Right lobe of liver (tissue), 6 donors: ENCODE measurements around the gene PPTC7. TPM values are rescaled to one million over a fixed set of nuclear protein-coding genes. Genes with fewer than 3 reads are reported as not detected.

Experiments
- ATAC-seq, 4 donors: fragments of 200-7000 bp; cut with Tn5 transposase; one replicate each; pipeline ENCODE4 v1.9.1; 2020; ENCODE audit warnings: mild to moderate bottlenecking in 4 of 4, moderate library complexity in 4 of 4
- DNase-seq, 3 donors: peaks; one replicate each; pipeline ENCODE4 v3.0.0-alpha.2; 2020
- H3K27ac ChIP-seq, 3 donors: fragments of 200-600 bp; one replicate each; pipeline ENCODE4 v1.8.0; 2022
- H3K27me3 ChIP-seq, 2 donors: fragments of 200-600 bp; one replicate each; pipeline ENCODE4 v1.8.0; 2022
- H3K36me3 ChIP-seq, 4 donors: fragments of 200-600 bp; sonication (generic) in 1 of 4; one replicate each; pipeline versions ENCODE4 v1.5.1 to v1.8.0; 2017 to 2022; ENCODE audit warnings: control low read depth in 1 of 4
- H3K4me1 ChIP-seq, 4 donors: fragments of 200-600 bp; sonication (generic) in 1 of 4; one replicate each; pipeline versions ENCODE4 v1.5.1 to v1.8.0; 2017 to 2022; ENCODE audit warnings: control low read depth in 1 of 4
- H3K4me3 ChIP-seq, 3 donors: fragments of 200-600 bp; one replicate each; pipeline ENCODE4 v1.8.0; 2022
- H3K9me3 ChIP-seq, 4 donors: fragments of 200-600 bp; sonication (generic) in 1 of 4; one replicate each; pipeline versions ENCODE4 v1.5.1 to v1.8.0; 2017 to 2022; ENCODE audit warnings: control low read depth in 1 of 4
- CTCF ChIP-seq, 4 donors: fragments of 200-600 bp in 3 of 4; fragments of 450-650 bp in 1 of 4; IDR thresholded peaks; one replicate each; pipeline versions ENCODE4 v1.5.1 to v1.8.0; 2016 to 2022; ENCODE audit warnings: antibody characterized with exemption in 4 of 4, mild to moderate bottlenecking in 2 of 4
- POLR2A ChIP-seq: fragments of 450-650 bp; IDR thresholded peaks from one replicate; pipeline ENCODE4 v1.6.1; 2017; ENCODE audit warnings: antibody characterized with exemption, mild to moderate bottlenecking
- WGBS: methylation state at CpG from one replicate; pipeline ENCODE4 v1.1.6; 2018; ENCODE audit warnings: low coverage, low lambda C conversion rate; ENCODE audit not compliant: insufficient coverage; ENCODE audit errors: missing lambda C conversion rate; 5-methylcytosine and 5-hydroxymethylcytosine counted together
- intact Hi-C, 2 donors: fragments of 100-400 bp; cut with DNase I; formaldehyde crosslinking; loops; one replicate each; pipeline versions ENCODE4 v1.11.2 to v1.14.1; 2022
- total RNA-seq, 6 experiments: library from RNA; depleted of rRNA in 2 of 6; stranded (reverse); fragments of >200 nt in 2 of 6; fragmentation: NEBNext Ultra II Directional in 3 of 6; extraction: Animal tissue kit (Norgen Biotek cat#: 25700) in 3 of 6; gene quantifications; one replicate each; pipeline versions ENCODE4 v1.1.0 to v1.2.4, GENCODE V29; 2016 to 2023
- donor health status: DM: no; HTN: yes; CAD: no.
- donor health status: DM: no; HTN: no; CAD: no.
- donor health status: DM: no; HTN: no; CAD: no.
- donor health status: DM: no; HTN: yes; CAD: no.
- donor health status: DM: no; HTN: yes; CAD: no.

The PPTC7 gene
- total RNA-seq, 6 experiments from 2014 or later = 6.3 to 15.0 (median 11.5) TPM

DNA sequence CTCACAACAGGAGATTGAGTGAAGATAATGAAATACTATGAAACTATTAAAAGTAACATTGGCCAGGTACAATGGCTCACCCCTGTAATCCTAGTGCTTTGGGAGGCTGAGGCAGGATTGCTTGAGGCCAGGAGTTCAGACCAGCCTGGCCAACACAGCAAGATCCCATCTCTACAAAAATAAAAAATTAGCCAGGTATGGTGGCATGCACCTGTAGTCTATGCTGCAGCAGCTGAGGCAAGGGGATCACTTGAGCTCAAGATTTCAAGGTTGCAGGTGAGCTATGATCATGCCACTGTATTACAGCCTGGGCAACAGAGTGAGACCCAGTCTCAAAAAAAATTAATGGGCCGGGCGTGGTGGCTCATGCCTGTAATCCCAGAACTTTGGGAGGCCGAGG is 66.1 kb downstream of the PPTC7 start:
- H3K27ac ChIP-seq = no peak overlapping the region
- WGBS = 88% methylated on average over 3 of the region's 3 CpGs
- no peaks in the 10 kb centered on the region for H3K9me3 ChIP-seq
- no peaks in the 10 kb centered on the region for H3K4me1 ChIP-seq
- no peak overlapping the region for H3K4me3 ChIP-seq
- TF ChIP-seq CTCF (IDR thresholded peaks at IDR 0.05) (no peak), POLR2A (no peak)
- no peak for ATAC-seq
- intact Hi-C loops = loop anchor here in 1 of 2 donors (10.0 kb wide), 1 partner anchor 62 kb away; the partner anchor contains the start of gene ARPC3
- H3K27me3 ChIP-seq = no peaks in the 10 kb centered on the region
- no peaks in the 10 kb centered on the region for H3K36me3 ChIP-seq
- no peak for DNase-seq

- intact Hi-C loops = loop anchor here in 1 of 2 donors (10.0 kb wide), 1 partner anchor 60 kb away; the partner anchor contains the start of gene ARPC3
- H3K27me3 ChIP-seq = no peaks in the 10 kb centered on the region
- WGBS = 55% methylated on average over 1 of the region's 1 CpG
- no peak for ATAC-seq
- no peaks in the 10 kb centered on the region for H3K36me3 ChIP-seq
- no peak for DNase-seq
- H3K4me3 ChIP-seq = no peak overlapping the region
- no peaks in the 10 kb centered on the region for H3K4me1 ChIP-seq
- H3K9me3 ChIP-seq = no peaks in the 10 kb centered on the region
- H3K27ac ChIP-seq = no peak overlapping the region
- TF ChIP-seq CTCF (IDR thresholded peaks at IDR 0.05) = no peak
- no peak for TF ChIP-seq POLR2A
These were observed 68.8 kb downstream of the PPTC7 start for GRCh38 chr12:110514363-110514762.

DNA sequence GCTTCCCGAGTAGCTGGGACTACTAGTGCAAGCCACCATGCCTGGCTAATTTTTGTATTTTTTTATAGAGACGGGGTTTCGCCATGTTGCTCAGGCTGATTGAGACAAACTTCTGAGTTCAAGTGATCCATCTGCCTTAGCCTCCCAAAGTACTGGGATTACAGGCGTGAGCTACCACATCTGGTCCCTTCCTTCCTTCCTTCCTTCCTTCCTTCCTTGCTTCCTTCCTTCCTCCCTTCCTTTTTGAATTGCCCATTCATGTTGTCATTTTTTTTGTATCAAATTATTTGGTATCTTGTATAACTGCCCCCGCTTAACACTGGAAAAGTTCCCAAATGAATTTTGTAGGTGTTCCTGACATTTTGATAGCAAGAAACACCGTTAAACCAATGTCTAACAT is 69.3 kb downstream of the PPTC7 start:
- Histone ChIP-seq H3K4me1 (no peaks in the 10 kb centered on the region), H3K27ac (no peak overlapping the region), H3K27me3 (no peaks in the 10 kb centered on the region), H3K36me3 (no peaks in the 10 kb centered on the region), H3K9me3 (no peaks in the 10 kb centered on the region), H3K4me3 (no peak overlapping the region)
- DNase-seq (no peak), ATAC-seq (no peak)
- TF ChIP-seq CTCF (IDR thresholded peaks at IDR 0.05) (no peak), POLR2A (no peak)
- WGBS = 69% methylated on average over 6 of the region's 6 CpGs
- intact Hi-C loops = loop anchor here in 1 of 2 donors (10.0 kb wide), 1 partner anchor 59 kb away; the partner anchor contains the start of gene ARPC3

- no peak for TF ChIP-seq CTCF (IDR thresholded peaks at IDR 0.05)
- no peak for TF ChIP-seq POLR2A
- intact Hi-C loops = loop anchor here (5.0 to 10.0 kb wide), 2 partner anchors 94 to 97 kb away; no protein-coding TSS in a partner anchor
- H3K36me3 ChIP-seq = no peaks in the 10 kb centered on the region
- H3K27me3 ChIP-seq = no peaks in the 10 kb centered on the region
- ATAC-seq = no peak
- H3K4me3 ChIP-seq = no peak overlapping the region
- H3K4me1 ChIP-seq = no peaks in the 10 kb centered on the region
- DNase-seq = no peak
- WGBS = 68% methylated on average over 4 of the region's 4 CpGs
- no peaks in the 10 kb centered on the region for H3K9me3 ChIP-seq
- no peak overlapping the region for H3K27ac ChIP-seq
These were observed 75.0 kb downstream of the PPTC7 start for GRCh38 chr12:110508071-110508586.
